Cardiac muscle cell (in vitro differentiated cells and primary cell): ENCODE data around the gene MTRF1. TPM values are rescaled to one million over a fixed set of nuclear protein-coding genes. Genes with fewer than 3 reads are reported as not detected.

Experiments
- DNase-seq, 2 donors: peaks; one replicate each; pipeline versions ENCODE4 v3.0.0 to v3.0.0-alpha.2; 2010 to 2017; ENCODE audit warnings: low read depth in 1 of 2, low spot score in 1 of 2
- H3K27ac ChIP-seq: fragments of 200-600 bp; sonication (generic); 2 replicates; pipeline ENCODE4 v1.5.1; 2016
- H3K27me3 ChIP-seq: fragments of 200-600 bp; sonication (generic); 2 replicates; pipeline ENCODE4 v1.6.0; 2016; ENCODE audit warnings: control low read depth
- H3K36me3 ChIP-seq: fragments of 200-600 bp; sonication (generic); 2 replicates; pipeline ENCODE4 v1.5.1; 2016; ENCODE audit warnings: control low read depth
- H3K4me1 ChIP-seq: fragments of 200-600 bp; sonication (generic); 2 replicates; pipeline ENCODE4 v1.8.1; 2017; ENCODE audit warnings: low read depth, mild to moderate bottlenecking, mixed run types
- H3K4me3 ChIP-seq: fragments of 200-600 bp; sonication (generic); 2 replicates; pipeline ENCODE4 v1.5.1; 2016; ENCODE audit warnings: mild to moderate bottlenecking
- H3K9me3 ChIP-seq: fragments of 200-600 bp; sonication (generic); 2 replicates; pipeline ENCODE4 v1.5.1; 2017; ENCODE audit warnings: low read depth, mild to moderate bottlenecking, control low read depth
- polyA plus RNA-seq: library from polyadenylated mRNA; unstranded; fragments of >200 nt; fragmentation: Nextera tagmentation; extraction: Ambion mirVana; gene quantifications from 2 replicates; pipeline ENCODE4 v1.2.1, GENCODE V29; 2016
- total RNA-seq: library from RNA; depleted of rRNA; stranded (reverse); fragments of >200 nt; gene quantifications from 2 replicates; pipeline ENCODE4 v1.2.3, GENCODE V29; 2016
- TF ChIP-seq, protein P1 (sequence below): IDR thresholded peaks from 2 replicates; pipeline ENCODE4 v1.5.1; 2012; ENCODE audit warnings: low read depth, mild to moderate bottlenecking, low read length

Gene MTRF1
- total and polyA plus RNA-seq, 2 experiments from 2014 or later: 8.4 to 11.0 TPM

- Histone ChIP-seq H3K36me3 (peaks cover 13% of the 10 kb centered on the region), H3K27ac (no peak overlapping the region), H3K9me3 (no peaks in the 10 kb centered on the region), H3K4me3 (no peak overlapping the region), H3K4me1 (no peaks in the 10 kb centered on the region), H3K27me3 (no peaks in the 10 kb centered on the region)
- TF ChIP-seq, protein P1, sequence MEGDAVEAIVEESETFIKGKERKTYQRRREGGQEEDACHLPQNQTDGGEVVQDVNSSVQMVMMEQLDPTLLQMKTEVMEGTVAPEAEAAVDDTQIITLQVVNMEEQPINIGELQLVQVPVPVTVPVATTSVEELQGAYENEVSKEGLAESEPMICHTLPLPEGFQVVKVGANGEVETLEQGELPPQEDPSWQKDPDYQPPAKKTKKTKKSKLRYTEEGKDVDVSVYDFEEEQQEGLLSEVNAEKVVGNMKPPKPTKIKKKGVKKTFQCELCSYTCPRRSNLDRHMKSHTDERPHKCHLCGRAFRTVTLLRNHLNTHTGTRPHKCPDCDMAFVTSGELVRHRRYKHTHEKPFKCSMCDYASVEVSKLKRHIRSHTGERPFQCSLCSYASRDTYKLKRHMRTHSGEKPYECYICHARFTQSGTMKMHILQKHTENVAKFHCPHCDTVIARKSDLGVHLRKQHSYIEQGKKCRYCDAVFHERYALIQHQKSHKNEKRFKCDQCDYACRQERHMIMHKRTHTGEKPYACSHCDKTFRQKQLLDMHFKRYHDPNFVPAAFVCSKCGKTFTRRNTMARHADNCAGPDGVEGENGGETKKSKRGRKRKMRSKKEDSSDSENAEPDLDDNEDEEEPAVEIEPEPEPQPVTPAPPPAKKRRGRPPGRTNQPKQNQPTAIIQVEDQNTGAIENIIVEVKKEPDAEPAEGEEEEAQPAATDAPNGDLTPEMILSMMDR: no peak
- DNase-seq: no peak
Observed at GRCh38 chr13:41259875-41260501, 3.4 kb downstream of the MTRF1 start.

DNA sequence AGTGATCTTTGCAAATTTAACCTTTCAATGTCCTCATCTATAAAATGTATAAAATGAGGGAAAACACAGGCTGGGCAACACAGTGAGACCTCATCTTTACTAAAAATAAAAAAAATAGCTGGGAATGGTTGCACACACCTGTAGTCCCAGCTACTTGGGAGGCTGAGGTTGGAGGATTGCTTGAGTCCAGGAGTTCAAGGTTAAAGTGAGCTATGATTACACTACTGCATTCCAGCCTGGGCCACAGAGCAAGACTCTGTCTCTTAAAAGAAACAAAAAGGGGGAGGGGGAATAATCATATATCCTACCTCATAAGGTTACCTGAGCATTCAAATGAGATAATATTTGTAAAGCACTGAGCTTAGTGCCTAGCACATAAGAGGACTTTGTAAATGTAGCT, 5.8 kb downstream of the MTRF1 start:
- H3K4me1 ChIP-seq: peaks cover 11% of the 10 kb centered on the region
- DNase-seq: no peak
- no peaks in the 10 kb centered on the region for H3K9me3 ChIP-seq
- H3K36me3 ChIP-seq: peaks cover 13% of the 10 kb centered on the region
- no peak overlapping the region for H3K4me3 ChIP-seq
- no peaks in the 10 kb centered on the region for H3K27me3 ChIP-seq
- no peak overlapping the region for H3K27ac ChIP-seq
- TF ChIP-seq, protein P1: no peak

DNA sequence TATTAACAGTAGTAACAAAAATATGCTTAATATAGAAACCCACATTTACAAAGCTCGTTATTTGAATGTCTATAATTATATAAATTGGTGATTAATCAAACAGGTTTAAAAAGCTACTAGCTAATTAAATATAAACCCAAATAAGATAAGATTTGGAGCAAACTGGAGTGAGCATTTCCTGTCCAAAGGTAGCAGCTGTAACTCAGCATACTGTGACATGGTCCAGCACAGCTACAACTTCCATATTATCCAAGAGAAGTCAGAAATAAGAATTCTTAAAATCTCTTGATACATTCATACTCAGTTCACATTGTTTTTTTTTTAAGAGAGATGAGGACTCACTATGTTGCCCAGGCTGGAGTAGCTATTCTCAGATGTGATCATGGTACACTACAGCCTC, 8.5 kb downstream of the MTRF1 start:
- H3K36me3 ChIP-seq: peaks cover 13% of the 10 kb centered on the region

DNA sequence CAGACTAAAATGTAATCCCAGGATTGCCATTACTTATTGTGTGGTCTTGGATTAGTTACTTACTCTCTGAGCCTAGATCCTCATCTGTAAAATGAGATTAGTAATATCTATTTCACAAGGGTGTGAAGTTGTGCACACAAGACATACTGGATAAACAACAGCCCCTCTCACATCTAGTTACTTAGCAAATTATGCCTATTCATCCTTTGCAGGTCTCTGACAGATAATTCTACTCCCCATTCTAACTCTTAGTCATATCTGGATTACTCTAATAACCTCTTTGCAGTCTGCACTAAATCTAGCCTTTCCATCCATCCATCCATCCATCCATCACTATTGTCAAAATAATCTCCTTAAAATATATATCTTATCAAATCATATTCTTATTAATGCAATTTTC, 12.4 kb downstream of the MTRF1 start:
- H3K9me3 ChIP-seq: no peaks in the 10 kb centered on the region
- H3K27ac ChIP-seq: no peak overlapping the region

More for the DNA sequence above, 8.5 kb downstream of the MTRF1 start:
- Histone ChIP-seq H3K4me1 (peaks cover 11% of the 10 kb centered on the region), H3K27me3 (no peaks in the 10 kb centered on the region), H3K9me3 (no peaks in the 10 kb centered on the region), H3K4me3 (no peak overlapping the region), H3K27ac (no peak overlapping the region)
- TF ChIP-seq, protein P1: no peak
- no peak for DNase-seq

DNA sequence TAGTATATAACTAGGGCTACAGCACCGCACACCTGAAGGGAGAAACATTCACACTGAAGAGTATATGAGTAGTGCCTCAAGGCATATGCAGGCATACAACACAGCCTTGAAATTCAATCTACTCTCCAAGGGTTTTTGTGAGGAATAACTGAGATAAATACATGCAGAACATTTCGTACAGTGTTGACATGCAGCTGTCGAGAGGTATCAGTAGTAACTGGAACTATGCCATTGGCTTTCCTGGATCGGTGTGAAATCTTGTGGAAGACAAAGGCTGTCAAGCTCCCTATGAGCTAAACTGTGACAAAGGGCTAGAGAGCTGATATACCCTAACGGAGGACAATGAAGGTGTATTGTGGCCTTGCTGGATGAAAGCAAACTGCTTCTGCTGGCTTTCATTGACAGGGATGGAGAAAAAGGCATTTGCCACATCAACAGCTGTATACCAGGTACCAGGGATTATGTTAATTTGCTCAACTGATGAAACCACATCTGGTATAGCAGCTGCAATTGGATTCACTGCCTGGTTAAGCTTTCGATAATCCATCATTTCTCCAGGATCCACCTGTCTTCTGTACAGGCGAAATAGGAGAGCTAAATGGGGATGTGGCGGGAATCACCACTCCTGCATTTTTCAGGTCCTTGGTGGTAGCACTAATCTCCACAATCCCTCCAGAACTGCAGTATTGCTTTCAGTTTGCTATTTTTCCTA, 16.3 kb downstream of the MTRF1 start:
- H3K4me1 ChIP-seq: no peaks in the 10 kb centered on the region
- DNase-seq: no peak
- H3K4me3 ChIP-seq: no peak overlapping the region
- H3K36me3 ChIP-seq: peaks cover 10% of the 10 kb centered on the region
- H3K9me3 ChIP-seq: no peaks in the 10 kb centered on the region
- H3K27ac ChIP-seq: no peak overlapping the region
- TF ChIP-seq, protein P1: no peak
- H3K27me3 ChIP-seq: no peaks in the 10 kb centered on the region

More for the DNA sequence above, 12.4 kb downstream of the MTRF1 start:
- TF ChIP-seq, protein P1: no peak
- peaks cover 11% of the 10 kb centered on the region for H3K4me1 ChIP-seq
- H3K27me3 ChIP-seq: no peaks in the 10 kb centered on the region
- no peak for DNase-seq
- peaks cover 10% of the 10 kb centered on the region for H3K36me3 ChIP-seq
- no peak overlapping the region for H3K4me3 ChIP-seq
